Superior temporal gyrus (tissue), 1 donor: ENCODE measurements around the gene CAMTA1.
"Not testable (repeated sequence)": the region's sequence is repeated elsewhere in the genome, so short reads cannot be mapped to it uniquely, and the experiment has no call there.

Experiments used
- DNase-seq: peaks from one replicate; pipeline ENCODE4 v3.0.0-alpha.2; 2016; ENCODE audit errors: extremely low spot score

CAMTA1 gene

DNA sequence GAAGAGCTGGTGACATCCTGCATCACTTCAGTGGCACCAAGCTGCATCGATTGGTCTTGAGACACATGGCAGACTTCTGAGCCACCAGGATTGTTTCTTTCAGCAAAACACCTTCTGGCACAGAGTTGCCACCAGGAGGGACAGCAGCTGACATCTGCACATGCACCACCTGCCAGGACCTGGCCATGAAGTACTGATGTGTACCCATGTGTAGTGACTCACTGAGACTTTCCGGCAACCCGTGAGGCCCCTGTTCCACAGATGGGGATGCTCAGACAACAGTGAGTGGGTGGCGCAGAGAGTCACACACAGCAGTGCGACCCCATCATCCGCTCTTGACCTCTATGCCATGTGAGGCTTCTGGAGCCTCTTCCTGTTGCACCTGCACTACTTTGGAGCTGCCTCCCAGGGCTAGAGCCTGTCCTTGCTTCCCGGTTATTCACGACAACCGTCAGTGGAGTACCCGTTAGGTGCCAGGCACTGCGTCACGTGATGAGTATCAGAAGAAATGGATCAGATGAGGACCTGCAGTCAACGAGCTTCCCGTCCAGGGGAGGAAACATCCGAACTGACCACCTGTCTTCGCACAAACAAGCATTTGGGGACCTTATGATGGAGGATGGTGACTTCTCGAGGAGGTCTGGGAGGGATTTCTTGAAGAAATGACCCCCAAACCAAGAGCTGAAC, 905.4 kb downstream of the CAMTA1 start:
- no peak for DNase-seq

DNA sequence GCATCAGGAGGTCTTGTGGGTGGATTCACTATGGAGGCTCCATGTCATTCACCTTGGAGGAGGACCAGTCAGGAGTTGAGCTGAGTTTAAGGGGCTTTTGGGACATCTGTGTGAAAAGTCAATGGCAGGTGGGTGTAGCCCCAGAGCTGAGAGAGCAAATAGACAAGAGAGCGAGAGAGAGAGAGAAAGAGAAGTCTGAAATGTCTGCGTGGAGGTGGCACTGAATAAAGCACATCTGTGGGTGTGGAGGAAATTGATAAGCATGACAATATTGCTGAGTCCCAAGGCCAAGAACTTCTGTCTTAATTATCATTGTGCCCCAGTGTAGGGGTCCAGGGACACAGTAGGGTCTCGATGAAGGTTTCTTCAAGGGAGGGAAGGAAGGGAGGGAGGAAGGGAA, 906.3 kb downstream of the CAMTA1 start:
- no peak for DNase-seq

DNA sequence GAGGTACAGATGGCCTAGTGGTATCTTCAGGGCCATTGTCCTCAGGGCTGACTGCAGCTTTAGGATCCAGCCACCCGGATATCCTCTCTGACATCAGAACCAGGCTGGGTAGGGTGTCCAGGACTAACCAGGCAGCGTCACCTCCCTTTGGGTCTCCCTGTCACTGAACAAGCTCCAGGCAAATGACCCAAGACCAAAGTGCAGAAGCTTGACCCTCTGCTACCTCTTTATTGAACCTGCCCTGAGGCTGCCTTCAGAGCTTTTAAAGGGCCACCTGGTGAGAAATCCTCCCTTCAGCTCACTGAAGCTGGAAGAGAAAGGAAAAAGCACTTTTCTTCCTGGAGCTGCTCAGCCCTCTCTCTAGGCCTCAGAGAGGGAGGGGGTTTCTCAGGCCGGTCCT, 906.8 kb downstream of the CAMTA1 start:
- DNase-seq: no peak

DNA sequence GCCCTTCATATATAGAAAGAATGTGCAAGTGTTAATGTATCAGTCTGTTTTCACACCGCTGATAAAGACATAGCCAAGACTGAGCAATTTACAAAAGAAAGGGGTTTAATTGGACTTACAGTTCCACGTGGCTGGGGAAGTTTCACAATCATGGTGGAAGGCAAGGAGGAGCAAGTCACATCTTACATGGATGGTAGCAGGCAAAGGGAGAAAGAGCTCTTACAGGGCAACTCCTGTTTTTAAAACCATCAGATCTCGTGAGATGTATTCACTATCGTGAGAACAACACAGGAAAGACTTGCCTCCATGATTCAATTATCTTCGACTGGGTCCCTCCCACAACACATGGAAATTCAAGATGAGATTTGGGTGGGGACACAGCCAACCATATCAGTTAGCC, 907.8 kb downstream of the CAMTA1 start:
- DNase-seq: not testable (repeated sequence)

DNA sequence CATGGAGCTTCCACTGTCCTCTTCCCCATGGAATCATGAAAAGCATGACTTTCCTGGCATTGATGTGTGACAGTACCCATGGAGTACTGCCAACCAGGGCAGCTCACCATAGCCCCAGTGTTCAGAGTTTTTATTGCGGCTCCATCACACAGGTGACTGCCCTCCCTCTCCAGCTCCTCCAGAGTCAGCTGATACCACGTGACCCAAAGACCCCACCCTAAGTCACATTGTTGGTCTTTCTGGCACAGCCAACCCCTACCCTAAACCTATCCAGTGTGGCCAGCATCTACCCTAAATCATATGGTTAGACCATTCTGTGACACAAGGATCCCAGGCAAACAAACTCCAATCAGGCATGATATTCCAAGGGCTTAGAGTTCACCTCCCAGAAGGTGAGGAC, 908.4 kb downstream of the CAMTA1 start:
- no peak for DNase-seq

DNA sequence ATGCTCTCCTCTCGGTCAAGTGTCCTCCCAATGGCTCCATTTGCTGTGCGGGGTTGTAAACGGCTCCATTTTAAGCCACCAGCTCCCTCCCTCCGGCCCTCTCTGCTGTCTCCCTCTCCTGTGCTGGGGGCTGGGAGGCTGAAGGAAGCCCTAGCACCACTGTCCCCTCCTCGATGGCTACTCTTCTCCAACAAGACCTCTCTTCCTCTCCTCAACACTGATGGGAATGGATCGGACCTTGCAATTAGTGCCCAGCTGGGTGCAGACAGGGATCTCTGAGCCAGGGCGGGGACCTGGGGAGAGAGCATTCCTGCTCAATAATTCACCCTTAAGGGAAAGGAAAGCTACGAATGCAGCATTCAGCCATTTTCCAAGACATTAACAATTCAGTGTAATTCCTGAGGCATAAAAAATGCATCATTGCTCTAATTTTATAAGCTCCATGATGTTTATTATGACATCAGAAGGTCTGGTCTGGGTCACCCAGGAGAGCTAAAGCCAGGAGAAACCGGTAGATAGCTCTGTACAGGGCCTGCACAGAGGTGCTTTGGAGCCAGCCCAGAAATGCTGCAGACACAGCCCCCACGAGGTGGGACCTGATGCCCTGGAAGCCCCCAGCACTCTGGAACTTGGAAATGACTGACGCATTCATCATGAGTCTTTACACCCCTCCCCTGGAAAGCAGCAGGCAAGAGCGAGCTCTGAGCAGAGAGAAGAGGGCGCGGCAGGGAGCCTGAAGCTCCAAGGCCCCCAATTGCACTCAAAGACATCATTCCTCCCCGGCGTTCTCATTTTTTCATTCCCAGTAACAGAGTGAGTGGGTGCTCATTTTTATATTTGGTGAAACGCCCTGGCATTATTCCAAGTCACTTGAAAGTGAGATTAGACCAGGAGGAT, 909.6 kb downstream of the CAMTA1 start:
- no peak for DNase-seq

DNA sequence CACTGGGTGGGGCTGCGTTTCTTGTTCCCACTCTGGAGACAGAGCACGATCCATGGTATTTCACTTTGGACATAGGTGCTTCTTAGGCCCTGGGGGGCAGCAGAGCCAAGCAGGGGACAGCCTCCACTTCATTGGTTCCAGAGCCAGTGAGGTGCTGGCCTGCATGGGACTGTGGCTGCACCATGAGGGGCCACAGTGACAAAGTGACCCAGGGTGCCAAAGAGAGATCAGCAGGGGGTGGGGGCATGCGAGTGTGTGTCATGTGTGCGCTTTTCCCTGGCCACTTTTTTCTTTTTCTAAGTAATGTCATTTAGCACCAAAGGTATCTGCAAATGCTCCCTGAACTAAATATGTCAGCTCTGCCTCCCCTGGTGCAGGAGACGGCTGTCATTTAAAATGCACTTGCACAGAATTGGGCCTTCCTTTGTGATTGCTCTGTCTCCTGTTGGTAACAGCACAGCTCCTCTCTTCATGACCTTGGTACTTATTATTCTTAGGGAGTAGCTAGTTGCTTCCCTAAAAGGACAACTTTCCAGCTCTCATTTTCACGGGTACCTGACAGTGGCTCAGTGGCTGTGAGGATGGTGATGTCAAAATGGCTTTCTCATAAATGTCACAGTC, 910.4 kb downstream of the CAMTA1 start:
- DNase-seq: no peak

DNA sequence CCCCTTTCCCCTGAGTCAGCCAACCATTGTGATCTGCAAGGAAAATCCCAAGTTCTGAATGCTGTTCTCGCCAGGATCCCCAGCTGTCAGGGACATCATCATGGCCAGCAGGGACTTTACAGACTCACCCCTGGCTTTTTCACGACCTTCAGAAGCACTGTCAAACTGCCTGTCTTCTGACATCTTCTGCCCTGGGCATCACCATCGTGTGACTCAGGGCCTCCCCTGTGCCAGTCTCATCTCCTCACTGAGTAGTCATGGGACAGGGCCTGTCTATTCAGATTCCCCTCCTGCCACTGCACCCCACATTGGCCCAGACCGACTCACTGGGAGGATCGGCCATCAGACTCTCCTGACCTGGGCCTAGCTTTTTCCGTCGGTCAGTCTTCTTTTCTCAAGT, 913.4 kb downstream of the CAMTA1 start:
- DNase-seq: no peak

DNA sequence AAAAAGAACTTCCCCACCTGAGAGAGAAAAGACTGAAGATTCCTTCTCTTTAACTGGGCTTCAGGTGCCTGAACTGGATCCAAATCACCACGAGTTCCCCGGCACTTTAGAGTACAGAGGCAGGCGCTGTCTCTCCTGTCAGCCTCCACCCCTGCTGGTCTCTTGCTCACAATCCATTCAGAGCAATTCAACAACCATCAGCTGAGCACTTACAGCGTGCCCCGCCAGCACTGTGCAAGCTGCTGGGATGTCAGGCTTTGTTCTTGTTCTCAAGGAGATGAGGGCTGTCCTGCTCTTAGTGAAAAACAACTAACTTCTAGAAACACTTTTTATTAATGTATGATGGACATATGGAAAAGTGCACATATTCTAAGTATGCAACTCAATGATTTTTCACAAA, 917.1 kb downstream of the CAMTA1 start:
- peak; percentile 54 for DNase-seq

DNA sequence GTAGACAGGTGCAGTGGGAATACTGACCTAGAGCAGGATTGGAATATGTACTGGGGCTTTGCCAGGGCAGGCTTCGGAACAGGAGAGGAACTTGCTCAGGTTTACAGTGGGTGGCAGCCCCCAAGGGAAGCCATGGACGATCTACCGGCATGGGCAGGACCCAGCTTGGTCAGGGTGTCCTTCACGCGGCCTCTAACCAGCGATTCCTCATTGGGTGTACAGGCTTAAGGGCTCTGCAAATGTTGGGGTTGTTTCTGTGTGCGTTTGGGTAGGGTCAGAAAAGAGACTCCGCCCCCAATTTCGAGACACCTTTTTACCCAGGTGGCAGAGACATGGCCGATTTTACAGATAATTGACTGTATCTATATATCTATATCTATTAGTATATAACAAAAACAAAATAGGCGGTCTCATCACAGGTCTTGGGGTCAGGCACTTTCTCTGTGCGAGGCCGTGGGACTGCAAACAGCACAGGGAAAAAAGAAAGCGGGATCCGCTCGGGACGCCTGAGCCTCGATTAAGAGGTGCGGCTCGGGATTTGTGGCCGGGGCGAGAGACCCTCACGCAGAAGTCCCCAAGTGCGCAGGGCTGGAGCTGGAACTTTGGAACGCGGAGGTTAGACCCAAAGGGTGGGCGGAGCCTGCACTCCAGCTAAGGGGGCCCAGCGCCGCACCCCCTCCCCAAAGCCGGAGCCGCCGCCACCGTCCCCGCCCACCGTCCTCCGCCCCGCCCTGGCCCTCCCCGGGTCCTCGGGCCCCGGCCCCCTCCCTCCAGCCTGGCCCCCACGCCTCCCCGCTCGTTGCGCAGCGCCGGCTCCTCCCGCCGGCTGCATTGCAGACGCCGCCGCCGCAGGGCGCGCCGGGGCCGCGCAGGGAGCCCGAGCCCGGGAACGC, 918.3 kb downstream of the CAMTA1 start:
- DNase-seq: no peak

DNA sequence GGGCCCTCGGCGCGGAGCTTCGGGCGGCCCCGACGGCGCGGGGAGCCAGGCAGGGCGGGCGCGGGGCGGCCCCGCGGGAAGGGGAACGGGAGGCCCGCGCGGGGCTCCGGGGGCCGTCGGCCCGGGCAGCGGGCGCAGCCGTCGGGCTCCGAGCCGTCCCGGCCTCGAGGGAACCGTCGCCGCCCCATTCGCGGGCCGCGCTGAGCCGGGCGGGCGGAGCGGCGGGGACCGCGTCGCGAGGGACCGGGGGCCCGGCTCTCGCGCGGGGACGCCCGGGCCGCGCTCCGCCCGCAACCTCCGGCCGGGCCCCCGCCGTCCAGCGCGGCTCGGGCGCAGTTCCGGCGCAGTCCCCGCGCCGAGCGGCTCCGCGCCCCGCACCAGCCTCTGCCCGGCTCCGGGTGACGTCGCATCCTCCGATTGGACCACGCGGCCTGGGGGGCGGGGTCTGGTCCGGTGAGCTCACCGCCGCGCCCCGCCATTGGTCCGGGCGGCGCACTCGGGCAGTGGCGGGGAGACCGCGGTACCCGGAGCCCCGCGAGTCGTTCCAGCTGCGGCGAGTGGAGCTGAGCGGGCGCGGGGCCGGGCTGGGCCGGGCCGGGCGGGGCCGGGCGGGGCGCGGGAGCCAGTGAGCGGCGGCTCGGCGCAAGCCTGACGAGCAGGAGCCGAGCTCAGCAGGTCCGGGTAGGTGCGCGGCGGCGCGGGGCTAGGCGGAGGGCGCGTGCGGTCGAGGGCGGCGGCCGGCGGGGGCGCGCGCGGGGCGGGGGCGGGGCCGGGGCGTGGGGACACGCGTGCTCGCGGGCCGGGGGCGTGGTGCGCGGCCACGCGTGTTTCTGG, 919.2 kb downstream of the CAMTA1 start:
- peak; percentile 95 for DNase-seq

DNA sequence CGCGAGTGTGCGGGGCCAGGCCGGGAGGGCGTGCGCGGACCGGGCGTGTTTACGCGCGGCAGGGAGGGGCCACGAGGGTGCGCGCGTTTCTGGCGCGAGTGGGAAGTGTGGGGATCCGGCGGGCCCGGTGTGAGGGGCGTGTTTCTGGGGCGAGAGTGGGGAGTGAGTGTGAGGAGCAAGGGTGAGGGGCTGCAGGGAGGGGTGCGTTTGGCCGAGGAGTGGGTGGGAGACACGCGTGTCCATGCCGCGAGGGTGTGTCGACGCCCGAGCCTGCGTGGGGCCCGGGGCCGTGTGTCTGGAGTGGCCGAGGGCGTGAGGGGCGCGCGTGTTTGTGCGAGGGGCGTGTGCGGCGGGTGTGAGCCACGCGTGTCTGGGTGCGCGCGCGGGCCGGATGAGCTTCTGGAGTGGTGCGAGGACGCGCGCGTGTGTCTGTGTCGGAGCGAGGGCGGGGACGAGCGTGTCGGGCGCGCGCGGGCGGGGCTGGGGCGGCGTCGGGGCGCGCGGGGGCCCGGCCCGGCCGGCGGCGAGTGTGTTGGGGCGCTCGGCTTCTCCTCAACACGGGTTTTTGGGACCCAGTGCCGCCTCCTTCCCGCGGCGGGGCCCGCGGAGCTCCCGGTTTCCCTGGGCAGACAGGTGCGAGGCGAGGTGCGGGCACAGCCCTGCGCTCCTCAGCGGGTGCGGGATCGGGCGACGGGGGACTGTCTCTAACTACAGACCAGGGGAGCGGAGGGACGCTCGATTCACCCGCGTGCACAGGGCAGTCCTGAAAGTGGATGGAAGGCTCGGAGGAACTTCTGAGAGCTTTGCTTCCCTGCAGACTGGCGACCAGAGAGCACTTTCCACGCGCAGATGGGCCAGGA, 920.0 kb downstream of the CAMTA1 start:
- DNase-seq: no peak

DNA sequence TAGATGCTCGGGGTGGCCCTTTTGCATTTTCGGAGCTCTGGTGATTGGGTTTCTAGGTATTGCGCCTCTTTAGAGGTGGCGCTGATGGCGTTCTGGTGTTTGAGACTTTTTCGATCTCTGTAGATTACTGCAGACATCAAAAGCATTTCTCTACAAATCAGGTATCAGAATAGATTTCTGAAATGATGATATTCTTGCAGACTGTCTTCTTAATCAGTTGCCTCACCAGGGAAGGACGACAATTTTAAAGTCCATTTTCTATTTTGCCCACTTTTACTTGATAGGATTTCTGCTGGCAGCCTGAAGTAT, 920.6 kb downstream of the CAMTA1 start:
- DNase-seq: peak; percentile 49

DNA sequence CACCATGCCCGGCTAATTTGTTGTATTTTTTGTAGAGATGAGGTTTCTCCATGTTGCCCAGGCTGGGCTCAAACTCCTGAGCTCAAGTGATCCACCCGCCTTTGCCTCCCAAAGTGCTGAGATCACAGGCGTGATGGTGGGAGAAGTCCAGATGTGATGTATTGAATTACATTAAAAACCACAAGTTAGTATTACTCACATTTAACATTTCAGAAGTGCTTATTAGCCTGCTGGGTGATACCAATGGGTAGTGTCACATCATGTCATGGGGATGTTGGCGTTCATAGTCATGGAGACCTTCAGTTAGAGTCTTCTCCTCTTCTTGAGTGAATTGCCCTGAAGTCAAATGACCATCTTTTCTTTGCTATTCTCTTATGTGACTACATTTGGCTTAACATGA, 922.3 kb downstream of the CAMTA1 start:
- DNase-seq: no peak

DNA sequence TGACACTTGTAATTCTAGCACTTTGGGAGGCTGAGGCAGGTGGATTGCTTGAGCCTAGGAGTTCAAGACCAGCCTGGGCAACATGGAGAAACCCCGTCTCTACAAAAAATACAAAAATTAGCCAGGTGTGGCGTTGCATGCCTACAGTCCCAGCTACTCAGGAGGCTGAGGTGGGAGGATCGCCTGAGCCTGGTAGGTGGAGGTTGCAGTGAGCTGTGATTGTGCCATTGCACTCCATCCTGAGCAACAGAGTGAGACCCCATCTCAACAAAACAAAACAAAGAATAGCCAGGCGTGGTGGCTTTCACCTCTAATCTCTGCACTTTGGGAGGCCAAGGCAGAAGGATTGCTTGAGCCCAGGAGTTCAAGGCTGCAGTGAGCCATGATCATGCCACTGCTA, 922.8 kb downstream of the CAMTA1 start:
- DNase-seq: not testable (repeated sequence)

DNA sequence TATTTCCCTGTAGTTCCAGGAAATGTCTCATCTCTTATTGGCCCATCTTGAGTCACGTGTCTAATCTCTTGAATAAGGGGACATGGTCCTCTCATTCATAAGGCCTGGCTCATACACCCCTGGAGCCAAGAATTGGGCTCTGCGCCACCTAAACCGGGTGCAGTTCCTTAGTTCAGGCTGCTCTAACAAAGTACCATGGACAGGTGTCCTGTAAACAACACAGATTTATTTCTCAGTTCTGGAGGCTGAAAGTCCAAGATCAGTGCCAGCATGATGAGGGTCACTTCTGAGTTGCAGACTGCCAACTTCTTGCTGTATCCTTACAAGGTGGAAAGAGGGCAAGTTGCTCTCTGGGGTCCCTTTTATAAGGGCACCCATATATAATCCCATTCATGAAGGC, 925.6 kb downstream of the CAMTA1 start:
- DNase-seq: no peak

DNA sequence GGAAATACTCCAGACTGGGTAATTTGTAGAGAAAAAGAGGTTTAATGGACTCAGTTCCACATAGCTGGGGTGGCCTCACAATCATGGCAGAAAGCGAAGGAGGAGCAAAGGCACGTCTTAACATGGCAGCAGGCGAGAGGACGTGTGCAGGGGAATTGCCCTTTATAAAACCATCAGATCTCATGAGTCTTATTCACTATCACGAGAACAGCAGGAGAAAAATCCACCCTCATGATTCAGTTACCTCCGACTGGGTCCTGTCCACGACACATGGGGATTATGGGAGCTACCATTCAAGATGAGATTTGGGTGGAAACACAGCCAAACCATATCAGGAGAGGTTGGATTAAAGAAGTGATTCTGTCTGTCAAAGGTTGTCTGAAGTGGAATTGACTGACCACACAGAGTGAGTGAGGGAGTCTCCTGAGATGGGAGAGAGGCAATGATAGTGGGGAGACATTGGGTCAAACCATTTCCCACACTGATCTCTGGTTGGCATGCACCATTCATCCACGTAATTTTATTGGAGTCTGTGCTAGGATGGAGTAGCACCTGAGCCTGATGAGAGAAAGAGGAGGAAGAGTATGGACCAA, 927.6 kb downstream of the CAMTA1 start:
- DNase-seq: no peak

DNA sequence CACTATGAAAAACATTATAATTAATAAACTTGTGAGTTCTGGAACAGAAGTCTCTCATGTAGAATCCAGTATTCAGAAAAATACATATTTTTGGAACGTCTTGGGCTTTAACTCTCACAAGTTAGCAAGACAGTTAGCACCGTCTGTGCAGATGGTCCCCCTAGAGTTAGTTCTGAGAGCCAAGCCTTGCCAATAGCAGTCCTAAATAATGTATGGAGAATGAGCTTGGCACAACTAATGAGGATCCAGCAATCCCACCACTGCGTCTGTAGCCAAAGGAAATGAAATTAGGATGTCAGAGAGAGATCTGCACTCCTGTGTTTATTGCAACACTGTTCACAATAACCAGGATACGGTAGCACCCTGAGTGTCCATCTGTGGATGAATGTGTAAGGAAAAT, 931.3 kb downstream of the CAMTA1 start:
- no peak for DNase-seq

DNA sequence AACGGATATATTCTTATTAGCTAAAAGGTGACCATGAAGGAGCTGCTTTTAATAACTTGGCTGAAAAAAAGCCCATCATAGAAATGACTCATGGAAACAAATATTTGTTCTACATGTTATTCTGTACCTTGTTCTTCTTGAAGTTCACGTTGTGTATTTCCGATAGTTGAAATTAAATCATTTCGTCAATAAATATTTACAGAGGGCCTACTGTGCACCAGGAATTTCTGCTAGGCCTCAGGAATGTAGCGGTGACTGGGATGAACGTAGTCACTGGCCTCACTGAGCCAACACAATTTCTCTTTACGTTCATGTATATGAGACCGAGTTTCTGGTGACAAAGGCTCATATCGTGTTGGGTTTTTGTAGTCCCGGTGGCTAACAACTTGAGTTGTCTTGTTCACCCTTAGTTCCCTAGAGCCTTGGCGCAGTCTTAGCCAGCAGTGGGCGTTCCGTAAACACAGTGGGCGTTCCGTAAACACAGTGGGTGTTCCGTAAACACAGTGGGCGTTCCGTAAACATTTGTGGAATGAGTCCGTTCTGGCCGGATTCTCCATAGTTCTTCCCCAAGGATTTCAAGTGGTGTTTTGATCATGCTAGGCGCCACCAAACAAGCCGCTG, 932.6 kb downstream of the CAMTA1 start:
- no peak for DNase-seq
